IMR-90 (cell line): ENCODE measurements around the gene CDR2. TPM values are rescaled to one million over a fixed set of nuclear protein-coding genes. Genes with fewer than 3 reads are reported as not detected.

Experiments
- ATAC-seq: fragments of 200-7000 bp; cut with Tn5 transposase; 2 replicates; pipeline ENCODE4 v1.9.1; 2020; ENCODE audit warnings: low read depth, mild to moderate bottlenecking, moderate library complexity
- BruUV-seq: library from RNA; stranded (reverse); fragments of 400-500 nt; replicated peaks from 2 replicates; lab custom pipeline; 2021; lab: Mats Ljungman, UMichigan
- CTCF ChIA-PET: fragments of 300-600 bp; formaldehyde crosslinking; extraction: SDS; loops from one replicate; lab custom pipeline; 2021; ENCODE audit warnings: antibody characterized with exemption; lab: Yijun Ruan, JAX
- POLR2A ChIA-PET: fragments of 300-600 bp; sonication (Branson Sonifier 250); formaldehyde crosslinking; loops from one replicate; lab custom pipeline; 2022; ENCODE audit warnings: antibody characterized with exemption; ENCODE audit not compliant: unreplicated experiment; lab: Charles Lee
- DNase-seq: peaks from one replicate; pipeline ENCODE4 v3.0.0; 2013
- H2AFZ ChIP-seq: replicated peaks from 2 replicates; pipeline ENCODE3; 2013; ENCODE audit warnings: low read length, mild to moderate bottlenecking; ENCODE audit not compliant: poor library complexity
- H2AK5ac ChIP-seq: 2 replicates; pipeline ENCODE4 v1.6.1; 2013; ENCODE audit warnings: low read depth, low read length, inconsistent platforms
- H2AK9ac ChIP-seq: replicated peaks from 2 replicates; pipeline ENCODE3; 2013; ENCODE audit warnings: mild to moderate bottlenecking, low read depth, low read length, moderate library complexity; ENCODE audit not compliant: poor library complexity
- H2BK120ac ChIP-seq: 2 replicates; pipeline ENCODE4 v1.6.1; 2013; ENCODE audit warnings: low read depth, low read length, inconsistent platforms
- H2BK15ac ChIP-seq: 3 replicates; pipeline ENCODE4 v1.6.1; 2013; ENCODE audit warnings: low read depth, low read length, inconsistent platforms
- H2BK20ac ChIP-seq: 2 replicates; pipeline ENCODE4 v1.6.1; 2013; ENCODE audit warnings: low read depth, mild to moderate bottlenecking, inconsistent platforms, low read length, moderate library complexity
- H2BK5ac ChIP-seq: 2 replicates; pipeline ENCODE4 v1.6.1; 2013; ENCODE audit warnings: mild to moderate bottlenecking, low read depth, low read length, inconsistent platforms; ENCODE audit not compliant: poor library complexity, severe bottlenecking
- H3K14ac ChIP-seq: replicated peaks from 2 replicates; pipeline ENCODE4 v1.6.1; 2013; ENCODE audit warnings: low read depth, low read length, inconsistent platforms
- H3K18ac ChIP-seq: 2 replicates; pipeline ENCODE4 v1.6.1; 2013; ENCODE audit warnings: low read depth, low read length, control low read depth
- H3K23ac ChIP-seq: 2 replicates; pipeline ENCODE4 v1.6.1; 2013; ENCODE audit warnings: low read depth, low read length, inconsistent platforms
- H3K27ac ChIP-seq: 2 replicates; pipeline ENCODE4 v1.5.1; 2013; ENCODE audit warnings: mild to moderate bottlenecking, control low read depth, low read length; ENCODE audit not compliant: insufficient read depth
- H3K27me3 ChIP-seq: 2 replicates; pipeline ENCODE4 v1.6.1; 2013; ENCODE audit warnings: low read length; ENCODE audit not compliant: control insufficient read depth, insufficient read depth
- H3K36me3 ChIP-seq: 2 replicates; pipeline ENCODE4 v1.6.1; 2013; ENCODE audit warnings: low read length, mixed read lengths; ENCODE audit not compliant: control insufficient read depth, insufficient read depth
- H3K4ac ChIP-seq: 2 replicates; pipeline ENCODE4 v1.6.1; 2013; ENCODE audit warnings: low read depth, low read length, inconsistent platforms
- H3K4me1 ChIP-seq: 2 replicates; pipeline ENCODE4 v1.6.1; 2013; ENCODE audit warnings: low read length, mixed read lengths; ENCODE audit not compliant: control insufficient read depth, insufficient read depth
- H3K4me2 ChIP-seq: 2 replicates; pipeline ENCODE4 v1.6.1; 2013; ENCODE audit warnings: low read depth, mild to moderate bottlenecking, control low read depth, low read length, moderate library complexity
- H3K4me3 ChIP-seq: 2 replicates; pipeline ENCODE4 v1.5.1; 2013; ENCODE audit warnings: low read depth, mild to moderate bottlenecking, control low read depth, low read length, moderate library complexity; ENCODE audit not compliant: insufficient read depth
- H3K56ac ChIP-seq: 2 replicates; pipeline ENCODE4 v1.6.1; 2013; ENCODE audit warnings: low read length, inconsistent platforms; ENCODE audit not compliant: insufficient read depth; ENCODE audit errors: extremely low read depth
- H3K79me1 ChIP-seq, 2 experiments: 2 replicates each; pipeline ENCODE4 v1.6.1; 2013; ENCODE audit warnings: low read length in 2 of 2, inconsistent platforms in 1 of 2, low read depth in 1 of 2
- H3K9ac ChIP-seq: 2 replicates; pipeline ENCODE4 v1.6.1; 2013; ENCODE audit warnings: low read depth, low read length, control low read depth
- H3K9me1 ChIP-seq: 2 replicates; pipeline ENCODE4 v1.6.1; 2013; ENCODE audit warnings: low read length, inconsistent platforms; ENCODE audit not compliant: insufficient read depth
- H3K9me3 ChIP-seq: 2 replicates; pipeline ENCODE4 v1.6.1; 2013; ENCODE audit warnings: low read length; ENCODE audit not compliant: control insufficient read depth, insufficient read depth
- H4K20me1 ChIP-seq: 2 replicates; pipeline ENCODE4 v1.6.1; 2013; ENCODE audit warnings: low read length, inconsistent platforms; ENCODE audit not compliant: insufficient read depth
- H4K5ac ChIP-seq: 2 replicates; pipeline ENCODE4 v1.6.1; 2013; ENCODE audit warnings: mild to moderate bottlenecking, low read depth, low read length, control low read depth
- H4K8ac ChIP-seq, 2 experiments: 2 replicates each; pipeline ENCODE4 v1.6.1; 2013; ENCODE audit warnings: low read depth in 2 of 2, low read length in 2 of 2, control low read depth in 1 of 2, inconsistent platforms in 1 of 2
- H4K91ac ChIP-seq: 2 replicates; pipeline ENCODE4 v1.6.1; 2013; ENCODE audit warnings: low read depth, low read length, inconsistent platforms; ENCODE audit not compliant: insufficient read depth
- BHLHE40 ChIP-seq: fragments of 150-350 bp; IDR thresholded peaks from 2 replicates; pipeline ENCODE4 v1.6.1; 2016; ENCODE audit warnings: mild to moderate bottlenecking, low read depth, low read length
- CEBPB ChIP-seq: IDR thresholded peaks from 2 replicates; pipeline ENCODE4 v1.6.1; 2012; ENCODE audit warnings: low read depth, low read length, improper control_type of control experiment
- CHD1 ChIP-seq: IDR thresholded peaks from 2 replicates; pipeline ENCODE4 v1.6.1; 2012; ENCODE audit warnings: low read depth, low read length, improper control_type of control experiment
- CTCF ChIP-seq: conservative IDR thresholded peaks from 2 replicates; pipeline ENCODE4 v1.5.1; 2012; ENCODE audit warnings: mild to moderate bottlenecking, low read depth, low read length, improper control_type of control experiment
- ELK1 ChIP-seq: fragments of 150-350 bp; IDR thresholded peaks from 2 replicates; pipeline ENCODE4 v1.6.1; 2016; ENCODE audit warnings: low read depth, mild to moderate bottlenecking, low read length, moderate library complexity, borderline replicate concordance
- MAZ ChIP-seq: IDR thresholded peaks from 2 replicates; pipeline ENCODE4 v1.6.1; 2012; ENCODE audit warnings: low read depth, mild to moderate bottlenecking, low read length, improper control_type of control experiment, moderate library complexity, borderline replicate concordance
- MXI1 ChIP-seq: IDR thresholded peaks from 2 replicates; pipeline ENCODE4 v1.6.1; 2012; ENCODE audit warnings: low read depth, mild to moderate bottlenecking, low read length, moderate library complexity, borderline replicate concordance
- NFE2L2 ChIP-seq: fragments of 150-350 bp; IDR thresholded peaks from 2 replicates; pipeline ENCODE4 v1.6.1; 2016; ENCODE audit warnings: low read depth, mild to moderate bottlenecking, low read length
- POLR2A ChIP-seq: IDR thresholded peaks from 2 replicates; pipeline ENCODE4 v1.6.1; 2012; ENCODE audit warnings: mild to moderate bottlenecking, low read depth, low read length
- RFX5 ChIP-seq: IDR thresholded peaks from 2 replicates; pipeline ENCODE4 v1.8.0; 2012; ENCODE audit warnings: low read depth, mild to moderate bottlenecking, low read length, moderate library complexity
- USF2 ChIP-seq: fragments of 150-350 bp; IDR thresholded peaks from 2 replicates; pipeline ENCODE4 v1.6.1; 2017; ENCODE audit warnings: mild to moderate bottlenecking, antibody characterized with exemption, low read length, low read depth
- WGBS, 2 experiments: methylation state at CpG; one replicate each; pipeline versions ENCODE4 v1.1.5 to v1.1.7; 2013; ENCODE audit warnings: missing lambda C conversion rate in 2 of 2; ENCODE audit not compliant: insufficient read length in 1 of 2; ENCODE audit errors: extremely low coverage in 2 of 2; 5-methylcytosine and 5-hydroxymethylcytosine counted together
- dilution Hi-C: fragments of 300-500 bp; cut with HindIII; formaldehyde crosslinking; loops from one replicate; pipeline ENCODE4 v1.14.3; 2018; ENCODE audit warnings: low sequenced_read_pairs; ENCODE audit not compliant: unreplicated experiment
- in situ Hi-C: fragments of 300-500 bp; cut with MboI; formaldehyde crosslinking; loops from 3 replicates; pipeline ENCODE4 v1.14.3; 2019; ENCODE audit warnings: low sequenced_read_pairs, inconsistent platforms, mixed read lengths
- intact Hi-C: fragments of 100-400 bp; cut with micrococcal nuclease; formaldehyde crosslinking; loops from 2 replicates; pipeline ENCODE4 v1.10.0; 2022
- polyA plus RNA-seq, 3 experiments: library from polyadenylated mRNA; depleted of rRNA; stranded (reverse); fragments of >200 nt; gene quantifications; 2 replicates each; pipeline ENCODE4 v1.2.3, GENCODE V29; 2012; ENCODE audit warnings: low replicate concordance in 1 of 3
- total RNA-seq: library from RNA; depleted of rRNA; stranded (reverse); fragments of >200 nt; gene quantifications from 2 replicates; pipeline ENCODE4 v1.2.3, GENCODE V29; 2012

Gene CDR2
- total and polyA plus RNA-seq, 2 of the 4 experiments (the other 2 are of a cell fraction) = 37.7 to 48.4 TPM

GRCh38 chr16:22407486-22407885, 33.1 kb upstream of the CDR2 start:
- WGBS, 2 experiments = no CpG with 5 or more reads among the region's 2 CpGs
- Histone ChIP-seq H2AK5ac (no peak overlapping the region), H2AK9ac (no peak overlapping the region), H2BK5ac (no peak overlapping the region), H3K9ac (no peak overlapping the region), H2BK120ac (no peak overlapping the region), H4K91ac (no peak overlapping the region), H3K4me3 (no peak overlapping the region), H4K5ac (no peak overlapping the region), H3K4me2 (no peak overlapping the region), H4K20me1 (no peaks in the 10 kb centered on the region), H3K79me1 (no peaks in the 10 kb centered on the region), H3K14ac (no peak overlapping the region), H2BK15ac (no peak overlapping the region), H3K36me3 (no peaks in the 10 kb centered on the region), H3K56ac (no peak overlapping the region), H2AFZ (no peak overlapping the region), H3K23ac (no peak overlapping the region), H3K9me1 (no peaks in the 10 kb centered on the region), H2BK20ac (no peak overlapping the region), H3K18ac (no peak overlapping the region), H3K9me3 (no peaks in the 10 kb centered on the region), H3K27ac (no peak overlapping the region), H4K8ac (no peak overlapping the region), H3K4ac (no peak overlapping the region), H3K4me1 (no peaks in the 10 kb centered on the region; the same call in 1 of the 2 replicates), H3K27me3 (no peaks in the 10 kb centered on the region)
- no peak for DNase-seq
- TF ChIP-seq ELK1 = no peak
- no peak for TF ChIP-seq RFX5
- TF ChIP-seq POLR2A = no peak
- TF ChIP-seq CEBPB = no peak
- TF ChIP-seq CHD1 = no peak
- TF ChIP-seq NFE2L2 = no peak
- no peak for TF ChIP-seq USF2
- TF ChIP-seq MAZ = no peak
- no peak for TF ChIP-seq BHLHE40
- TF ChIP-seq CTCF = no peak
- no peak for TF ChIP-seq MXI1
- no TSS peak for BruUV-seq
- in situ Hi-C loops (no loop called here), intact Hi-C loops (no loop called here), dilution Hi-C loops (no loop called here)
- ATAC-seq = no peak
- CTCF ChIA-PET = interaction anchor here (0.6 to 1.7 kb wide), 4 partner anchors 9 to 840 kb away, joined by 3 to 6 read pairs (median 4); no protein-coding TSS in a partner anchor
- POLR2A ChIA-PET = interaction anchor here (0.6 kb wide), 1 partner anchor 35 kb away, joined by 5 read pairs; no protein-coding TSS in a partner anchor
